Fibroblast of lung (primary cell): Measurements from ENCODE around the gene TNFSF13. TPM values are rescaled to one million over a fixed set of nuclear protein-coding genes. Genes with fewer than 3 reads are reported as not detected.

Experiments
- DNase-seq, 2 donors: peaks; one replicate each; pipeline versions ENCODE4 v3.0.0 to v3.0.0-alpha.2; 2010; ENCODE audit warnings: low read depth in 2 of 2
- H2AFZ ChIP-seq: 2 replicates; pipeline ENCODE4 v1.5.1; 2012; ENCODE audit warnings: low read length, control low read depth, inconsistent platforms
- H3K27ac ChIP-seq: 2 replicates; pipeline ENCODE4 v1.5.1; 2011; ENCODE audit warnings: low read length, control low read depth; ENCODE audit not compliant: insufficient read depth
- H3K27me3 ChIP-seq: 2 replicates; pipeline ENCODE4 v1.5.1; 2011; ENCODE audit warnings: mild to moderate bottlenecking, low read length; ENCODE audit not compliant: control insufficient read depth, insufficient read depth
- H3K36me3 ChIP-seq: 2 replicates; pipeline ENCODE4 v1.5.1; 2011; ENCODE audit warnings: low read length; ENCODE audit not compliant: control insufficient read depth, insufficient read depth
- H3K4me1 ChIP-seq: 2 replicates; pipeline ENCODE4 v1.5.1; 2011; ENCODE audit warnings: low read length; ENCODE audit not compliant: control insufficient read depth, insufficient read depth; ENCODE audit errors: extremely low read depth
- H3K4me2 ChIP-seq: 2 replicates; pipeline ENCODE4 v1.5.1; 2011; ENCODE audit warnings: low read length, control low read depth; ENCODE audit not compliant: insufficient read depth; ENCODE audit errors: extremely low read depth
- H3K4me3 ChIP-seq, 4 experiments: fragments of 200-600 bp in 1 of 4; sonication (generic) in 1 of 4; replicated peaks in 1 of 4; 2 replicates each; pipeline ENCODE4 v1.5.1; 2011 to 2016; ENCODE audit warnings: low read length in 4 of 4, low read depth in 3 of 4, mild to moderate bottlenecking in 3 of 4, control low read depth in 2 of 4, inconsistent platforms in 1 of 4, mixed read lengths in 1 of 4; ENCODE audit not compliant: insufficient read depth in 1 of 4; ENCODE audit errors: control extremely low read depth in 1 of 4
- H3K79me2 ChIP-seq: 2 replicates; pipeline ENCODE4 v1.5.1; 2012; ENCODE audit warnings: mild to moderate bottlenecking, low read length, inconsistent platforms; ENCODE audit not compliant: control insufficient read depth, insufficient read depth
- H3K9ac ChIP-seq: 2 replicates; pipeline ENCODE4 v1.5.1; 2011; ENCODE audit warnings: mild to moderate bottlenecking, low read length, control low read depth; ENCODE audit not compliant: insufficient read depth
- H3K9me3 ChIP-seq: 2 replicates; pipeline ENCODE4 v1.5.1; 2012; ENCODE audit warnings: low read depth, low read length; ENCODE audit not compliant: control insufficient read depth, insufficient read depth
- H4K20me1 ChIP-seq: 2 replicates; pipeline ENCODE4 v1.5.1; 2011; ENCODE audit warnings: low read length; ENCODE audit not compliant: control insufficient read depth, insufficient read depth; ENCODE audit errors: extremely low read depth
- CTCF ChIP-seq, 2 donors: IDR thresholded peaks in 1 of 2; conservative IDR thresholded peaks in 1 of 2; 1 replicate in 1 of 2; 2 replicates in 1 of 2; pipeline ENCODE4 v1.5.1; 2011 to 2012; ENCODE audit warnings: low read length in 2 of 2, control low read depth in 1 of 2, inconsistent platforms in 1 of 2, low read depth in 1 of 2, mild to moderate bottlenecking in 1 of 2
- EZH2 ChIP-seq: IDR thresholded peaks from 2 replicates; pipeline ENCODE4 v1.5.1; 2012; ENCODE audit warnings: low read length, control low read depth, mild to moderate bottlenecking; ENCODE audit errors: missing control alignments
- polyA plus RNA-seq, 2 donors: library from polyadenylated mRNA; depleted of rRNA in 1 of 2; stranded (reverse) in 1 of 2; unstranded in 1 of 2; fragments of >200 nt; gene quantifications; 2 replicates each; pipeline ENCODE4 v1.2.1, GENCODE V29; 2011 to 2012; ENCODE audit warnings: missing spikeins in 1 of 2
- total RNA-seq: library from RNA; depleted of rRNA; stranded (reverse); fragments of >200 nt; gene quantifications from 2 replicates; pipeline ENCODE4 v1.2.1, GENCODE V29; 2014

The TNFSF13 gene
- total and polyA plus RNA-seq, 2 donors (not counting 1 experiment from before 2014, with no cell fraction given), result 2.0 to 2.5 TPM

GRCh38 chr17:7570351-7570750, 11.8 kb downstream of the TNFSF13 start:
- Histone ChIP-seq H3K36me3 (peaks cover 25% of the 10 kb centered on the region), H3K9me3 (no peaks in the 10 kb centered on the region), H3K27ac (no peak overlapping the region), H3K4me2 (no peak overlapping the region), H4K20me1 (peaks cover 11% of the 10 kb centered on the region), H3K4me1 (peaks cover 16% of the 10 kb centered on the region), H3K4me3 (no peak overlapping the region), H3K27me3 (no peaks in the 10 kb centered on the region), H3K9ac (no peak overlapping the region), H3K79me2 (peaks cover 36% of the 10 kb centered on the region), H2AFZ (no peak overlapping the region)
- DNase-seq, result no peak
- TF ChIP-seq CTCF (conservative IDR thresholded peaks at IDR 0.05 in 1 of 2, IDR thresholded peaks at IDR 0.05 in 1 of 2; ENCODE audit: low read depth in 1 of 2, low read length in 2 of 2), result no peak
- TF ChIP-seq EZH2, result no peak

GRCh38 chr17:7572338-7572587, 13.7 kb downstream of the TNFSF13 start:
- H3K4me2 ChIP-seq, result peak overlapping the region; percentile 97
- H3K27me3 ChIP-seq, result no peaks in the 10 kb centered on the region
- H4K20me1 ChIP-seq, result peaks cover 14% of the 10 kb centered on the region
- DNase-seq, result no peak
- H2AFZ ChIP-seq, result peak overlapping the region; percentile 16
- peaks cover 20% of the 10 kb centered on the region for H3K4me1 ChIP-seq
- peaks cover 49% of the 10 kb centered on the region for H3K79me2 ChIP-seq
- H3K9ac ChIP-seq, result peak overlapping the region; percentile 65
- no peak for TF ChIP-seq EZH2
- TF ChIP-seq CTCF (conservative IDR thresholded peaks at IDR 0.05 in 1 of 2, IDR thresholded peaks at IDR 0.05 in 1 of 2; ENCODE audit: low read depth in 1 of 2, low read length in 2 of 2), result no peak
- peaks cover 35% of the 10 kb centered on the region for H3K36me3 ChIP-seq
- peak overlapping the region; percentile 59 to 83 (median 70) for H3K4me3 ChIP-seq
- peak overlapping the region; percentile 90 for H3K27ac ChIP-seq
- H3K9me3 ChIP-seq, result no peaks in the 10 kb centered on the region

- H3K36me3 ChIP-seq, result peaks cover 40% of the 10 kb centered on the region
These were observed 14.2 kb downstream of the TNFSF13 start for GRCh38 chr17:7572588-7573323.

More at GRCh38 chr17:7572588-7573323, 14.2 kb downstream of the TNFSF13 start:
- H3K9me3 ChIP-seq, result no peaks in the 10 kb centered on the region
- H3K79me2 ChIP-seq, result peaks cover 54% of the 10 kb centered on the region
- peak overlapping the region; percentile 76 to 99 (median 98) for H3K4me3 ChIP-seq
- DNase-seq, result peak; percentile 99
- H3K9ac ChIP-seq, result peak overlapping the region; percentile 100
- H3K4me1 ChIP-seq, result peaks cover 21% of the 10 kb centered on the region
- peak overlapping the region; percentile 10 for H3K4me2 ChIP-seq
- peak overlapping the region; percentile 98 for H3K27ac ChIP-seq
- H4K20me1 ChIP-seq, result peaks cover 14% of the 10 kb centered on the region
- TF ChIP-seq EZH2 (no peak), CTCF (conservative IDR thresholded peaks at IDR 0.05 in 1 of 2, IDR thresholded peaks at IDR 0.05 in 1 of 2; ENCODE audit: low read depth in 1 of 2, low read length in 2 of 2) (no peak)
- no peaks in the 10 kb centered on the region for H3K27me3 ChIP-seq
- H2AFZ ChIP-seq, result no peak overlapping the region
